T-helper 9 cell (primary cell): Measurements from ENCODE around the gene WLS.
"Not testable (repeated sequence)": the region's sequence is repeated elsewhere in the genome, so short reads cannot be mapped to it uniquely, and the experiment has no call there.

Experiments used
- DNase-seq: peaks from one replicate; pipeline ENCODE4 v3.0.0-alpha.2; 2020

Gene WLS

GRCh38 chr1:68163220-68163619 is 69.1 kb downstream of the WLS start:
- no peak for DNase-seq

DNA sequence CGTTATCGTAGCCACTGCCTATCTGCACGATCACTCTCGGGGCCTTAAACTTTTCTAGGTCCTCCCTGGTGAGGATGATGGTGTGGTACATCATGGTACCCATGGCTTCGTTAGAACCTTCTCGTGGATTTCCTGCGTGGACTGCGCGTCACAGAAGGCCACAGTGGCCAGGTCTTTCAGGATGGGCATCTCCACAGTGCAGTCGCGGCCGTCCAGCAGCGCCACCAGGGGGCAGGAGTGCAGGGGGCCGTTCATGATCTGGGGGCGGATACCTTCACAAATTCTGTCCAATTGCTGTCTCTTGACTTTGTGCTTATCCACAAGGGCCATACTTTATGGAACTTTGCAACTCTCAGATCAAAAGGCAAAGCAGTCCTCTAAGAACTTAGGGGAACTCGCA is 69.6 kb downstream of the WLS start:
- DNase-seq: no peak

- not testable (repeated sequence) for DNase-seq
Measured at GRCh38 chr1:68161672-68162071, 70.7 kb downstream of the WLS start.

DNA sequence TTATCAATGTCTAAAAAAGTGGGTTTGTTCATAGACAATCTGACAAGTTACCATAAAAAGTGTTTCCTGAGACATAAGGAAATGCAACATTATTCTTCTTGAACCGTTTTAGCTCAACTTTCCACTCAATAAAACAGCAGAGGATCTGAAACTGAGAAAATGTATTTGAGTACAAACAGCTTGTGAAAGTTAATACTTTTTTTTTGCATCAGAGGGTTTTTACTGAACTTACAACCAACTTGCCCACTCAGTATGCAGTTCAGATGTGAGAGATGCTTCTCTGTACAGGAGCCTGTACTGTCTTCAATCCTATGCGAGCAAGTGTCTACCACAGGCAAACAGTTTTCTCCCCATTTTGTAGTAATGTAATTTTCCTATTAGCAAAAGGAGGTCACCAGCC is 71.4 kb downstream of the WLS start:
- DNase-seq: not testable (repeated sequence)

DNA sequence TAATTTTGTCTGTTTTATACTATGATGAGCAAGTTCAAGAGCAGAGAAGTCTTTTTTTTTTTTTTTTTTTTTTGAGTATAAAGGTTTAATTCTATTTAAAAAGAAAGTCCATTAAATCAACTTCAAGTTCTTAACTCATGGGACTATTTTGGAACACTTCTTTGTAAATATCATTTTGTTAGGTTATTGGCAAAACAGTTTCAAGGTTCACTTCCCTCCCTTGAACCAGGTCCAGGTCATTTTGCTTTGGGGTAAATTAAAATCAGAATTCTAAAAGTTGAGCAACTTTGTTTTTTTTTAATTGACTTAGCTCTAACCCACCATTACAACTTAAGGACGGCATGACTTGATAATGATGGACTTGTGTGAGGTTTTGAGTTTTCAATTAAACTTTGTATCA is 72.3 kb downstream of the WLS start:
- no peak for DNase-seq

DNA sequence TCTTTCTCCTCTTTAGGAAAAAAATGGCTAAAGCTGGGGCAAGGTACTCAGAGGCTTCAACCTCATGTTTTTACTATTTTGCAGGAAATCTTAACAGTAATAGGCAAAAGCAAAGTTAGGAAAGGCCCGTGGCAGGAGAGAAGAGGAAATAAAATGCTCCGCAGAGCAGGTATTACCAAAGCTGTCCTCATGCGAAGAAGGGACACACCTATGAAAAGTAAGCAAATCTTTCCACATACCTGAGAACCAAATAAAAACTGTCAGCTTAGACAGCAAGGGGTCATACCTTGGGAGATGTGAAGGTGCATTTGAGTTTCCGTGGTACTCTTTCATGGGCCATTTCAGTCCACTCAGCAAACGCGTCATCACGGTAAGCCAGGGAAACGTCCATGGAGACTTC is 73.5 kb downstream of the WLS start:
- no peak for DNase-seq

DNA sequence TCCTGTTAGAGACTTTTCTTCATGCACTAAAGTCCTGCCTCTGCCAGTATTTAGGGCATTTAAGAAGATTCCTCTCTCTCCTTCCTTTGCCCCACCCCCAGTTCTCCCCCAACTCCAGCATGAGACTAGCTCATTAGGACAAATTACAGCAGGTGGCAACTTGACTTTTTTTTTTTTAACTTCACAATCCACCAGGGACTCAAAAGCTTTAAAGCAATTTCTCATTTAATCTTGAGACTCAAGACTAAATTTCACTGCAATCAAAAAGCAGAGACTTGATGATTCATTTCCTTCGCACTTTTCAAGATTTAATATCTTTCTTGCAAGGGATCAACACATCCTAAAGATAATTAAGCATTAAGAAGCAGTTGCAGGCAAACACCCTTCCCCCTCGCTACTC is 74.9 kb downstream of the WLS start:
- DNase-seq: no peak

- DNase-seq: no peak
Measured at GRCh38 chr1:68151690-68152089, 80.6 kb downstream of the WLS start.

DNA sequence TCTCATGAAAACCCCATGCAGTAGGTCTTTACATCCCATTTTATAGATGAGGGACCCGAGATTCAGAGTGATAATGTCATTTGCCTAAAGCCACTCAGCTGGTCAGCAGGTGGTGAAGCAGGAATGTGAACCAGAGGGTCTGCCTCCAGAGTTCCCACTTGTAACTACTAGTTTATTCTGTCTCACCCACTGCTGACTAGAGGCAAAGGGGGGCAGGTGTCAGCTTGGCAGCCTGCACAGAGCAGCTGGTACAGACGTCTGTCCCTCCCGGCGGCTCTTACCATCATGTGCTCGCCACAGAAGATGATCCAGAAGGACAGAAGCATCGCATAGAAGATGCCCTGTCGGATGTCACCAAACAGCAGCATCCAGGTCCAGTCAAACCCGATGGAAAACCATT is 82.4 kb downstream of the WLS start:
- DNase-seq: no peak

DNA sequence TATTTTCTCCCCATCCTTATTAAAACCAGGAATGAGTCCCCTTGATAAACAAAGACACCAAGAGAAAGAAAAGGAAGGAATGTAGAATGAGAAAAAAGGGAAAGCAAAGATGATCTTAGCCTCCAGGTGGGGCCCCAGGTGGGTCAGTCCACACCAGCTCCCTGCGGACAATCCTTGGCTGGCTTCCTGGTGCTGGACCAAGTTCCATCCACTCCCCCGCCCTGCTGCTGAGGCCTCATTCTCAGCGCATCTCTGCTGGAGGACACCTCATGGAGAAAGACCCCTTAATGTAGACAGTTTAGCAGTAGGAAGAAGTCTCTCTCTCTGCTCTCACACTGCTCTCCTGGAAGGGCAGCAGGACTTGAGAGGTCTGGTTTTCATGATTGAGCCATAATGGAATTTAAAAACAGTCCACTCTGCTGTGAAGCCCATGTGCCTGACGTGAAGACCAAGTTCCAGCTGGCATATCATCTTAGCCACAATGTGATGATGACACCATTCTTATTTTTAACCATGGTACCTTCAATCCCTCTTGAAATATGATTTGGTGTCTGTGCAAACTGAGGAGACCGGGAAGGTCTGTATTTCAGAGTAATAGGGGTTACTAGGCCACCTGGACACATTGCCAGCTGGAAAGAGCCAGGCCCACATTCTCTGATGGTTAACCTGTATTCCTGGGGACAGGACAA is 83.1 kb downstream of the WLS start:
- no peak for DNase-seq

DNA sequence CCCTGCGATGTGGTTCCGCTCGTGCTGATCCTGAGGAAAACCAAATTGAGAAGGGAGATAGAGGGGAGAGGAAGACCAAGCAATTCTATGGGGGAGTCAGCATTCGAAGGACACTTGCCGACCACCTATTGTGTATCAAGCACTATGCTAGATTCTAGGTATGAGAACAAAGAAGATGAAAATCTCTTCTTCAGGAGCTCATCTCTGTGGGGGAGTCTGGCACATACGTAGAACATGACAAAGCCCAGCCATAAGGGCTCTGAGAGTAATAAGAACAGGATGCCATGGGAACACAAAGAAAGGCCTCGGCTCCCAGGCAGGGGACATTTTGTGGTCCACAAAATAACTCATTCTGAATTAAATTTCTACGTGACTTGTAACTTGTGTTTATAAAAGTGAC is 83.7 kb downstream of the WLS start:
- no peak for DNase-seq

GRCh38 chr1:68147534-68148171 is 84.7 kb downstream of the WLS start:
- no peak for DNase-seq

DNA sequence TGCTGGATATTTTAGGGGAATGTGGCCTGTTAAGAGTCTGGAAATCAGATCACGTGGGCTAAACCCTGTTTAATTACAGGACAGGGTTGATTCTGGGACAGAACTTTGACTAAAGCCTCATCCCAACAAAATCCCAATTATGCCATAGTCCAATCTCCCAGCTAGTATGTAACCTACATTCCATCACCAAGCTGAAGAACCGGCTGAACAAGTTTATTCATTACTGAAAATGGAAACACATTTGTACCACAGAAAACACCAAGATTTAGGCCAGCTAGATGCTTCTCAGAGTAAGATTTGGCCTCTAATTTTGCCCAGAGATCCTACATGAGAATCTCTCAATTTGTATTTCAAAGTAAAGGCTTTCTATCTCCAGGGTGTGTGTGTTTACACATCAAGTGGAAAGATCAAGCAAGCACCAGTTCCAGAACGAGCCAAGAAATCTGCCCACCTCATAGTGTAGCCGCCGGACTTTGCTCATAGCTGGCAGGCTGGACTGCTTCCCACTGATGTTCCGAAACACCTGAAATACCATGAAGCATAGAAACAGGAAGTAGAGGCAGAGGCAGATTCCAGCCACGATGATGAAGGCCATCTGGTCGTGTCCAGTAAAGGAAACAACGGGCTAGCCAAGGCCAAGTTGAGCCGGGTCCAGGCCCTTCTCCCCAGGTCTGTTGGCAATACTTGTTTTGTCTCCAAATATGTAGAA is 86.8 kb downstream of the WLS start:
- no peak for DNase-seq

DNA sequence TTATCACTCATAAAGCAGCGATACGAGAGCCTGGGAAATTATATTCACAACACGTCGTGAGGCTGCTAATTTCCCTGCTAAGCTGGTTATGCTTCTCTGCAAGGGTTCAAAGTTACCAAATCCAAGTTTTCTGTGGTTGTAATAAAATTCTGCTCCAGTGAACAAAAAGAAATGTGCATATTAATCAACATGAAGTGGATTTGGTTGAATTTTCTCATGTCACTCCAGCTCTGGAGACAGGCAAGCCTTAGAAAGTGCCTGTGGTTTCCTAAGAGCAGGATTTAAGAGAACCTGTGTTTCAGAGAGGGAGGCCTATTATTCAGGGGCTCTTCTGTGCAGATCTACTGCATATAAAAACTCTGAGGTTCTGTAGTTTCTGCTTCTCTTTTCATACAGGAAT is 87.5 kb downstream of the WLS start:
- DNase-seq: no peak

DNA sequence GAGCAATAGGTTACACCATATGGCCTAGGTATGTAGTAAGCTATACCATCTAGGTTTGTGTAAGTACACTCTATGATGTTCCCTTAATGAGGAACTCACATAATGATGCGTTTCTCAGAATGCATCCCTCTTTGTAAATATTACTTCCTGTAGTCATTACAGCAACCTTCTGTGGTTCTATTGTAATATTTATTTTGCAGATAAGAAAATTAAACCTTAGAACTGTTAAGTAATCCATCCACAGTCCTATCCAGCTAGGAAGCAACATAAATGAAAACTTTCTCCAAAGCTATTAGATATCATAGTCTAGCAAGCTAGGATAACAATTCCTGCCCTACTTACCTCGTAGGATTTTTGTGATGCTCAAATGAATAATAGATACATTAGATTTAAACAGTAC is 88.7 kb downstream of the WLS start:
- no peak for DNase-seq

DNA sequence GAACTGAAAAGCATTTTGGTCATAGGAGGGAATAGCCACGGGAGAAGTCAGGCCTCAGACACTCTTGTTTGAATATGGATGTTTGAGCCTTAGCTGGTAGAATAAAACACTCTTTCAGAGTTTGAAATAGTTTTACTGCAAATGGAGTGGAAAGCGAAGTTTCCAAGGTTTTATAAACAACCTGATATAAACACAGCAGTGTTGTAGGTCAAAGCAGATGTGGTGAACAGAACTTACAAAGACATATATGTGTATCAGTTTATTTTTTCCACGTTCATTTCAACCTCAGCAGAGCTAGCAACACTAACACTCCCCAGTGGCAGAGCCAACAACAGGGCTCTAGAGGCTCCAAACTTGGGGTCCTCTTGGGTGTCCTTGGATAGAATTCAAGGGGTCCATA is 89.9 kb downstream of the WLS start:
- no peak for DNase-seq

DNA sequence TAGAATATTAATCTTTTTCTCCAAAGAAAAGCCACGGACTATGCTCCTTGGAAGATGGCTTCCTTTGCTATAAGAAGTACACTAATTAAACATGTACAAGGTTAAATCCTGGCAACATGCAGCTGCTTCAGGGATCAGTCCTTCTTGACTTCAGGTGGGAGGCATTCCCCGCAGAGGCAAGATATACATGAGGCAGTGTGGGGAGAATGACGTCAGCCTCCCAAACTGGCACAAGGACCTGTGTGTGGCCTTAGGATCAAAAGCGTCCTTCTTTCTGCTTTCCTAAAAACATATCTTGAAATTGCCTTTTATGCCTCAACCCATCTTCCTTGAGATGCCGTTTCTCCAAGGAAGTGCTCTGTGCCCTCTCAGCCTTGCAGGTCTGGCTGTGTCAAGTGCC is 90.3 kb downstream of the WLS start:
- DNase-seq: no peak

- no peak for DNase-seq
Measured at GRCh38 chr1:68141071-68142021, 91.0 kb downstream of the WLS start.

- DNase-seq: no peak
Measured at GRCh38 chr1:68140536-68140935, 91.8 kb downstream of the WLS start.

DNA sequence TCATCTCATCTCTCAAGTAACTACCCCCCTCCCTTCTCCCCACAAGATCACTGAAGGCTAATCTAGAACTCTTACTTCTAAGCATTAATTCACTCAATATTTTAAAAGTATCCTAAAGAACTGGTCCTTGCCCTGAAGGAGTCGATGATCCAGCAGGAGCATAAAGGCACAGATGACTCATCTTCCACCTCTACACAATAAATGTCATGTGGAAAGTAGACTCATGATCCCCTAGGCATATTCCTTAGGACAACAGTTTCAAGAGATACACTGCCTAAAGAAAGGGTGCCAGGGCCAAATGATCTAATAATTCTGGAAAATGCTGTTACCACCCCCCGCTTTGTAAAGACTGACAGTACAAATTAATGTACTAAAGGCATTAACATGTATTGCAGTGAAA is 96.1 kb downstream of the WLS start:
- no peak for DNase-seq

DNA sequence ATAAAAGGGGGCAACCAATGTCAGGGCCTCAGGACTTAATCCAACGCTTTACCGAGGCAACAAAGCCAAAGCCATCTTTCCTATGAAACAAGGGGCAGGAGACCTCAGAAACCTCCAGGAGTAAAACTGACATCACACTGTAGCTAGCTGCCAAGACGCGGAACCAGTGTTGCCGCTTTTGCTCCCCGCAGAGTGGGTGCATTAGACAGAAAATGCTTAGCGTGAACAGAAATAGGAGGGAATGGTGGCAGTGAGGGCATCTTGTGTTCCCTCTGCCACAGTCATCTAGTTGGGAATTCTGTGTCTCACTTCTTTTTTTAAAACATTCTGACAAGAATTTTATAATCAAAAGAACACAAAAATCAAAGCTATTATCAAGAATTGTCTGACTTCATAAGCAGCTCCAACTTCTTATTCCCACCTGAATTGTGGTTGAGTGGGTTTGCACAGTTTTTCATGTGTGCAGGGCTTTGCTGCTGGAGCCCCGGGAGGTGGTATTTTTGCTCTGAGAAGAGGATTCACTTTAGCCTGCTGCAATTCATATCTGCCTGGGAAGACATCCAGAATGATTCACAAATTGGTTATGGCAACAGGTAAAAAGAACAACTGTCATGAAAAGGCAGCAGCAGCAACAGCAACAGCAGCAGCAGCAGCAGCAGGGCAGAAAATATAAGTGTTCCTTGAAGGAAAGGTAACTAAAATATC is 99.7 kb downstream of the WLS start:
- no peak for DNase-seq

DNA sequence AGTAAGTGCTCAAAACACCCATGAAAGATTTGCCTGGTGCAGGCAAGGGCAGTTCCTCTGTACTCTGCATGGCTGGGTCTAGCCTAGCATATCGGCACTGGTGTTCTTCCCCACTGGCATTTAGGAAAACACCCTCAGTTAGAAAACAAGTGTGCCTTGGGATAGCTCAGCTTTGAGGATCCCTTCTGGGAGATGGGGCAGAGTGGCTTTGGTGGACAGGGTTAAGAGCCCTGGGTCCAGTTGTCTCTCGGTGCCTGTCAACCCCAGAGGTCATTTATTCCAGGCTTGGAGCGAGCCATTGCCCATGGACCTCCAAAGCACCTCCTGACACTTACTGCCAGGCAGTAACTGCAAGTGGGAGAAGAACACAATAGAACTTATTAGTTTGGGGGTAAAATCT is 101.1 kb downstream of the WLS start:
- no peak for DNase-seq
